HEK293T (cell line): Measurements from ENCODE around the gene SMAD4.

ENCODE experiments used
- BHLHE40 ChIP-seq: fragments of 450-650 bp; IDR thresholded peaks from 2 replicates; pipeline ENCODE4 v1.6.1; 2016; ENCODE audit warnings: mild to moderate bottlenecking, moderate library complexity, borderline replicate concordance
- ELF4 ChIP-seq: fragments of 450-650 bp; IDR thresholded peaks from 2 replicates; pipeline ENCODE4 v1.6.1; 2017; ENCODE audit warnings: antibody characterized with exemption
- FOXA1 ChIP-seq: fragments of 450-650 bp; IDR thresholded peaks from 2 replicates; pipeline ENCODE4 v1.6.1; 2016; ENCODE audit warnings: mild to moderate bottlenecking
- FOXM1 ChIP-seq: fragments of 450-650 bp; IDR thresholded peaks from 2 replicates; pipeline ENCODE4 v1.6.1; 2017; ENCODE audit warnings: mild to moderate bottlenecking, borderline replicate concordance
- L3MBTL2 ChIP-seq: fragments of 450-650 bp; conservative IDR thresholded peaks from 2 replicates; pipeline ENCODE4 v1.6.1; 2016; ENCODE audit warnings: mild to moderate bottlenecking
- SP1 ChIP-seq: fragments of 450-650 bp; IDR thresholded peaks from 2 replicates; pipeline ENCODE4 v1.6.1; 2017
- SUZ12 ChIP-seq: fragments of 450-650 bp; IDR thresholded peaks from 2 replicates; pipeline ENCODE4 v1.6.1; 2016; ENCODE audit warnings: mild to moderate bottlenecking
- TARDBP ChIP-seq: fragments of 450-650 bp; IDR thresholded peaks from 2 replicates; pipeline ENCODE4 v1.6.1; 2016
- ZNF384 ChIP-seq: fragments of 450-650 bp; IDR thresholded peaks from 2 replicates; pipeline ENCODE4 v1.6.1; 2016

- TF ChIP-seq BHLHE40 (no peak), ZNF384 (no peak), L3MBTL2 (no peak), FOXM1 (no peak), TARDBP (no peak), FOXA1 (no peak), SP1 (no peak), ELF4 (no peak), SUZ12 (no peak)
Measured at GRCh38 chr18:50982086-50982801, 47.8 kb upstream of the SMAD4 start.
